Measurements from ENCODE around the gene ARFGAP3.
"Not testable (repeated sequence)": the region's sequence is repeated elsewhere in the genome, so short reads cannot be mapped to it uniquely, and the experiment has no call there.

ARFGAP3 gene

GRCh38 chr22:42758931-42759629 lies 98.0 kb downstream of the ARFGAP3 start:
- no peak for FAIRE-seq

- not testable (repeated sequence) for FAIRE-seq
These were observed 101.5 kb downstream of the ARFGAP3 start for GRCh38 chr22:42755553-42755952.

- not testable (repeated sequence) for FAIRE-seq
These were observed 102.0 kb downstream of the ARFGAP3 start for GRCh38 chr22:42755121-42755520.

- no peak for FAIRE-seq
These were observed 102.4 kb downstream of the ARFGAP3 start for GRCh38 chr22:42754658-42755057.

- FAIRE-seq, result no peak
These were observed 104.2 kb downstream of the ARFGAP3 start for GRCh38 chr22:42752912-42753311.

GRCh38 chr22:42752230-42752746 lies 104.8 kb downstream of the ARFGAP3 start:
- no peak for FAIRE-seq

- not testable (repeated sequence) for FAIRE-seq
These were observed 106.7 kb downstream of the ARFGAP3 start for GRCh38 chr22:42750421-42750820.

- no peak for FAIRE-seq
These were observed 109.2 kb downstream of the ARFGAP3 start for GRCh38 chr22:42747701-42748513.
